OCI-LY3 (cell line): ENCODE measurements around the gene FCHSD2.

ENCODE experiments used
- CTCF ChIP-seq: fragments of 200-600, 300-600 bp; sonication (generic); IDR thresholded peaks from 2 replicates; pipeline ENCODE4 v1.5.1; 2014; ENCODE audit warnings: antibody characterized with exemption, low read length, low read depth
- EZH2phosphoT487 ChIP-seq: fragments of 200-600 bp; shearing (Covaris generic); IDR thresholded peaks from 2 replicates; pipeline ENCODE4 v1.6.1; 2018; ENCODE audit warnings: antibody characterized with exemption, mixed run types, low read depth

DNA sequence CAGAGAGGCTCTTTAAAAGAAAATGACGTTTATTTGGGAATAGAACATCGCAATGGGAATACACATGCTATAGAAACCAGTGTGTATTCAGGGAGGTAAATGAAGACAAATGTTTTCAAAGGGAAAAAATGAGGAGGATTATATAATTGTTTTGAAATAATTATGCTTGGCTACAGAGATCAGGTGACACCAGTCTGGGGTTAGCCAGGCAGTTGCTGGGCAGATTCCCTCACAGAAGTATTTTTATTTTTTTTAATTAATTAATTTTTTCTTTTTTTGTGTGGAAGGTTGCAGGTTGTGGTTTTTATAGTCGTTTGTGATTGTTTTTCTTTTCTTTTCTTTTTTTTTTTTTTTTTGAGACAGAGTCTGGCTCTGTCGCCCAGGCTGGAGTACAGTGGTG is 342.7 kb downstream of the FCHSD2 start:
- TF ChIP-seq CTCF (no peak), EZH2phosphoT487 (no peak)
